H1 (cell line): ENCODE results near the gene CDPF1. TPM values are rescaled to one million over a fixed set of nuclear protein-coding genes. Genes with fewer than 3 reads are reported as not detected.

Experiments used
- CTCF ChIA-PET: fragments of 300-600 bp; sonication (Branson Sonifier 250); formaldehyde crosslinking; loops from one replicate; lab custom pipeline; 2021; ENCODE audit not compliant: partially characterized antibody; lab: Charles Lee
- POLR2A ChIA-PET: fragments of 300-600 bp; sonication (Branson Sonifier 250); formaldehyde crosslinking; loops from one replicate; lab custom pipeline; 2021; ENCODE audit warnings: inconsistent platforms; ENCODE audit not compliant: partially characterized antibody; lab: Charles Lee
- DNase-seq, 2 experiments: peaks; one replicate each; pipeline versions ENCODE4 v3.0.0 to v3.0.0-alpha.2; 2010 to 2022; ENCODE audit warnings: low spot score in 2 of 2, low read depth in 1 of 2, mixed read lengths in 1 of 2
- FAIRE-seq: peaks from 2 replicates; lab custom pipeline; 2011; peaks lifted over from hg19 to GRCh38; lab: Jason Lieb, UNC
- H2AFZ ChIP-seq: 2 replicates; pipeline ENCODE4 v1.8.1; 2012; ENCODE audit warnings: low read length, inconsistent platforms
- H2AK5ac ChIP-seq: 2 replicates; pipeline ENCODE4 v1.6.1; 2013; ENCODE audit warnings: low read depth, low read length
- H2BK120ac ChIP-seq: replicated peaks from 2 replicates; pipeline ENCODE3; 2013; ENCODE audit warnings: low read depth, low read length, inconsistent platforms
- H2BK12ac ChIP-seq: 2 replicates; pipeline ENCODE4 v1.6.1; 2013; ENCODE audit warnings: low read depth, low read length
- H2BK15ac ChIP-seq: 2 replicates; pipeline ENCODE4 v1.6.1; 2013; ENCODE audit warnings: low read length
- H2BK20ac ChIP-seq: 2 replicates; pipeline ENCODE4 v1.6.1; 2013; ENCODE audit warnings: low read length
- H2BK5ac ChIP-seq: 2 replicates; pipeline ENCODE4 v1.6.1; 2013; ENCODE audit warnings: low read depth, low read length
- H3K14ac ChIP-seq: 2 replicates; pipeline ENCODE4 v1.6.1; 2013; ENCODE audit warnings: inconsistent platforms; ENCODE audit not compliant: insufficient read length
- H3K18ac ChIP-seq: 2 replicates; pipeline ENCODE4 v1.6.1; 2013; ENCODE audit warnings: low read length; ENCODE audit errors: extremely low read depth
- H3K23ac ChIP-seq: 2 replicates; pipeline ENCODE4 v1.6.1; 2013; ENCODE audit warnings: inconsistent platforms; ENCODE audit not compliant: insufficient read length
- H3K23me2 ChIP-seq: 2 replicates; pipeline ENCODE4 v1.6.1; 2013; ENCODE audit warnings: low read depth, low read length
- H3K27ac ChIP-seq: 2 replicates; pipeline ENCODE4 v1.6.1; 2011; ENCODE audit warnings: low read depth, low read length, inconsistent platforms
- H3K27me3 ChIP-seq, 4 experiments: replicated peaks in 1 of 4; 1 replicate in 1 of 4; 2 replicates in 3 of 4; pipeline versions ENCODE4 v1.6.1 to v1.8.1; 2011 to 2013; ENCODE audit warnings: low read length in 3 of 4, mild to moderate bottlenecking in 3 of 4, inconsistent platforms in 2 of 4, mixed read lengths in 2 of 4, moderate library complexity in 1 of 4; ENCODE audit not compliant: control insufficient read depth in 3 of 4, insufficient read depth in 3 of 4; ENCODE audit errors: extremely low read depth in 1 of 4
- H3K36me3 ChIP-seq, 4 experiments: 2 replicates each; pipeline versions ENCODE4 v1.6.1 to v1.8.1; 2011 to 2013; ENCODE audit warnings: mild to moderate bottlenecking in 4 of 4, low read length in 3 of 4, moderate library complexity in 2 of 4, control low read depth in 1 of 4, inconsistent platforms in 1 of 4; ENCODE audit not compliant: insufficient read depth in 4 of 4, control insufficient read depth in 2 of 4
- H3K4ac ChIP-seq: replicated peaks from 2 replicates; pipeline ENCODE3; 2013; ENCODE audit warnings: low read length, low read depth, mixed read lengths, inconsistent platforms; ENCODE audit not compliant: insufficient read length
- H3K4me1 ChIP-seq, 4 experiments: replicated peaks in 1 of 4; 1 replicate in 1 of 4; 2 replicates in 3 of 4; pipeline versions ENCODE4 v1.6.1 to v1.8.1; 2011 to 2013; ENCODE audit warnings: low read length in 3 of 4, inconsistent platforms in 2 of 4, mixed read lengths in 1 of 4; ENCODE audit not compliant: insufficient read depth in 4 of 4, control insufficient read depth in 3 of 4
- H3K4me2 ChIP-seq, 2 experiments: 2 replicates each; pipeline versions ENCODE4 v1.6.1 to v1.8.1; 2011 to 2013; ENCODE audit warnings: low read depth in 2 of 2, low read length in 2 of 2, control low read depth in 1 of 2, inconsistent platforms in 1 of 2, mild to moderate bottlenecking in 1 of 2; ENCODE audit not compliant: insufficient read depth in 1 of 2
- H3K4me3 ChIP-seq, 4 experiments: fragments of 200-600, 300-600 bp in 1 of 4; sonication (generic), shearing (Covaris generic), sonication (Bioruptor Twin) in 1 of 4; 2 replicates each; pipeline versions ENCODE4 v1.5.1 to v1.8.1; 2011 to 2016; ENCODE audit warnings: low read length in 4 of 4, low read depth in 3 of 4, control low read depth in 2 of 4, inconsistent platforms in 2 of 4, mild to moderate bottlenecking in 2 of 4, mixed read lengths in 1 of 4, moderate library complexity in 1 of 4; ENCODE audit not compliant: insufficient read depth in 2 of 4; ENCODE audit errors: extremely low read depth in 1 of 4
- H3K56ac ChIP-seq: replicated peaks from 2 replicates; pipeline ENCODE3; 2013; ENCODE audit warnings: low read depth, mild to moderate bottlenecking, mixed read lengths, low read length, inconsistent platforms; ENCODE audit not compliant: insufficient read length
- H3K79me1 ChIP-seq: 2 replicates; pipeline ENCODE4 v1.6.1; 2013; ENCODE audit warnings: low read depth, low read length, control low read depth
- H3K79me2 ChIP-seq, 2 experiments: 2 replicates each; pipeline versions ENCODE4 v1.6.1 to v1.8.1; 2012 to 2013; ENCODE audit warnings: low read length in 2 of 2, mild to moderate bottlenecking in 2 of 2, inconsistent platforms in 1 of 2; ENCODE audit not compliant: insufficient read depth in 2 of 2, control insufficient read depth in 1 of 2
- H3K9ac ChIP-seq, 4 experiments: replicated peaks in 1 of 4; 1 replicate in 1 of 4; 2 replicates in 3 of 4; pipeline versions ENCODE4 v1.6.1 to v1.8.1; 2011 to 2013; ENCODE audit warnings: low read depth in 3 of 4, low read length in 3 of 4, control low read depth in 2 of 4, mild to moderate bottlenecking in 2 of 4, moderate library complexity in 2 of 4, inconsistent platforms in 1 of 4; ENCODE audit errors: extremely low read depth in 1 of 4
- H3K9me3 ChIP-seq, 2 experiments: 2 replicates each; pipeline versions ENCODE4 v1.6.1 to v1.8.1; 2012 to 2013; ENCODE audit warnings: mild to moderate bottlenecking in 2 of 2, moderate library complexity in 2 of 2, control low read depth in 1 of 2, inconsistent platforms in 1 of 2, low read depth in 1 of 2, low read length in 1 of 2, mixed read lengths in 1 of 2; ENCODE audit not compliant: insufficient read depth in 2 of 2
- H4K20me1 ChIP-seq, 2 experiments: replicated peaks in 1 of 2; 2 replicates each; pipeline versions ENCODE3 to v1.8.1; 2011 to 2013; ENCODE audit warnings: inconsistent platforms in 2 of 2, low read length in 2 of 2, mild to moderate bottlenecking in 1 of 2; ENCODE audit not compliant: insufficient read depth in 2 of 2, control insufficient read depth in 1 of 2
- H4K5ac ChIP-seq: 2 replicates; pipeline ENCODE4 v1.6.1; 2013; ENCODE audit warnings: low read length, low read depth, mixed read lengths, inconsistent platforms; ENCODE audit not compliant: insufficient read length
- H4K8ac ChIP-seq: 2 replicates; pipeline ENCODE4 v1.8.0; 2013; ENCODE audit warnings: mild to moderate bottlenecking, moderate library complexity, low read length, inconsistent platforms; ENCODE audit not compliant: insufficient read depth; ENCODE audit errors: extremely low read depth
- H4K91ac ChIP-seq: replicated peaks from 2 replicates; pipeline ENCODE3; 2013; ENCODE audit warnings: low read length, mixed read lengths, inconsistent platforms; ENCODE audit not compliant: insufficient read length
- BCL11A ChIP-seq, 2 experiments: IDR thresholded peaks; one replicate each; pipeline ENCODE4 v1.6.1; 2011; ENCODE audit warnings: low read depth in 2 of 2, low read length in 2 of 2, mild to moderate bottlenecking in 2 of 2
- CBX8 ChIP-seq: fragments of 300-800, 300-1000 bp; sonication (generic); IDR thresholded peaks from 2 replicates; pipeline ENCODE4 v1.7.1; 2016; ENCODE audit warnings: low read depth, low read length, borderline replicate concordance
- CREB1 ChIP-seq: IDR thresholded peaks from 2 replicates; pipeline ENCODE4 v1.6.1; 2012; ENCODE audit warnings: inconsistent platforms
- KDM1A ChIP-seq: fragments of 200-600, 300-600 bp; sonication (generic); IDR thresholded peaks from 2 replicates; pipeline ENCODE4 v1.7.1; 2016; ENCODE audit warnings: mild to moderate bottlenecking, low read length, borderline replicate concordance
- NANOG ChIP-seq: IDR thresholded peaks from 2 replicates; pipeline ENCODE4 v1.6.1; 2011; ENCODE audit warnings: low read length, low read depth, mild to moderate bottlenecking, inconsistent platforms; ENCODE audit not compliant: insufficient read depth, poor library complexity, severe bottlenecking
- RAD21 ChIP-seq, 2 experiments: IDR thresholded peaks in 1 of 2; conservative IDR thresholded peaks in 1 of 2; 2 replicates each; pipeline ENCODE4 v1.6.1; 2011; ENCODE audit warnings: low read depth in 2 of 2, low read length in 2 of 2, improper control_type of control experiment in 1 of 2, inconsistent platforms in 1 of 2, mild to moderate bottlenecking in 1 of 2, moderate library complexity in 1 of 2
- SAP30 ChIP-seq: fragments of 300-600 bp; sonication (generic); IDR thresholded peaks from 2 replicates; pipeline ENCODE4 v1.7.1; 2012; ENCODE audit warnings: low read length, moderate library complexity, mild to moderate bottlenecking, inconsistent platforms; ENCODE audit not compliant: insufficient read depth, insufficient replicate concordance
- SRF ChIP-seq: IDR thresholded peaks from 2 replicates; pipeline ENCODE4 v1.6.1; 2011; ENCODE audit warnings: mild to moderate bottlenecking, low read depth, low read length, moderate library complexity
- WGBS, 2 experiments: shearing (Covaris generic) in 1 of 2; methylation state at CpG; one replicate each; pipeline versions ENCODE4 v1.1.6 to v1.1.7; 2013 to 2015; ENCODE audit warnings: low lambda C conversion rate in 2 of 2, mixed read lengths in 2 of 2, inconsistent platforms in 1 of 2, low coverage in 1 of 2, missing lambda C conversion rate in 1 of 2; ENCODE audit not compliant: insufficient replicate concordance in 2 of 2, insufficient coverage in 1 of 2, insufficient read length in 1 of 2; ENCODE audit errors: extremely low coverage in 1 of 2, missing lambda C conversion rate in 1 of 2; 5-methylcytosine and 5-hydroxymethylcytosine counted together
- polyA plus RNA-seq, 7 experiments: library from polyadenylated mRNA; depleted of rRNA in 3 of 7; stranded (reverse) in 5 of 7; unstranded in 2 of 7; fragments of >200 nt in 5 of 7; fragments of 200-250 nt in 2 of 7; gene quantifications; 1 replicate in 5 of 7; 2 replicates in 1 of 7; 4 replicates in 1 of 7; pipeline versions ENCODE4 v1.2.1 to v1.2.3, GENCODE V29; 2011 to 2013; ENCODE audit warnings: missing spikeins in 2 of 7, mixed read lengths in 2 of 7
- total RNA-seq: library from RNA; stranded (reverse); fragmentation: NEBNext Ultra II Directional; extraction: Animal tissue kit (Norgen Biotek cat#: 25700); gene quantifications from 2 replicates; pipeline ENCODE4 v1.2.1, GENCODE V29; 2021
- TF ChIP-seq, protein P1 (sequence below): IDR thresholded peaks from 2 replicates; pipeline ENCODE4 v1.6.1; 2012; ENCODE audit warnings: inconsistent platforms

CDPF1 gene
- total and polyA plus RNA-seq, 2 of the 8 experiments (the other 6 are each of a cell fraction or from before 2014, with no cell fraction given): 9.7 to 13.7 TPM

DNA sequence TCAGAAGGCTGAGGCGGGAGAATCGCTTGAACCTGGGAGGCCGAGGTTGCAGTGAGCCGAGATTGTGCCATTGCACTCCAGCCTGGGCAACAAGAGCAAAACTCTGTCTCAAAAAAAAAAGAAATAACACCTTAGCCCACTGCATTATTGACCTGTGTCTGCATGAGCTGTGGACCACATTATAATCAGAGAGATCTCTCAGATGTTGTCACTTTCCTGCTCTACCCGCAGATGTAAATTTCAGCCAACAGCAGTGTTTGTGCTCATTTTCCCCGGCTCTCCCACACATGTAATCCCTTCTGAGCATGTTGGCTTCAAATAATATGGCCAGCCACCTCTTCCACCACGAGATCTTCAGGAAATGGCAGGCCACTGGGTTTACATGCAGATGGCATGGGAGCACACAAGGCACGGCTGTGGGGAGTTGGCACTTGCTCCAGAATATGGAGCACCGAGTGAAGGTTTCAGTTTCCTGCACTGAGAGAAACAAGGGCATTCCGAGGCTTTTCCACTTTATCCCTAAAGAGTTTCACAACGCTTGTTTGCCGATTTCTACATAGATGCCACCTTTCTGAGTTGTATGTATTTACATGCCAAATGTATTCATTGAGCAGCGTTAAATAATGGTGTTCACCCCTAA lies 19.7 kb downstream of the CDPF1 start:
- Histone ChIP-seq H2AK5ac (no peak overlapping the region), H4K91ac (no peak overlapping the region), H4K8ac (0 out of 2 replicates have a peak overlapping the region, but pooled peaks have one; percentile 25), H2BK20ac (no peak overlapping the region), H4K5ac (no peak overlapping the region), H2BK5ac (no peak overlapping the region), H3K36me3 (no peaks in the 10 kb centered on the region), H3K4ac (no peak overlapping the region), H2BK120ac (no peak overlapping the region), H3K4me2 (no peak overlapping the region), H3K4me3 (no peak overlapping the region), H4K20me1 (peaks cover 0 to 8% of the 10 kb centered on the region in 2 experiments), H3K9me3 (no peaks in the 10 kb centered on the region), H3K4me1 (no peaks in the 10 kb centered on the region; a peak in 1 of 7 replicates), H3K23ac (no peak overlapping the region), H3K14ac (no peak overlapping the region), H3K27ac (no peak overlapping the region), H3K79me1 (no peaks in the 10 kb centered on the region), H3K18ac (no peak overlapping the region), H2AFZ (no peak overlapping the region), H3K56ac (no peak overlapping the region), H3K23me2 (no peaks in the 10 kb centered on the region), H2BK15ac (no peak overlapping the region), H3K27me3 (no peaks in the 10 kb centered on the region), H3K79me2 (no peaks in the 10 kb centered on the region), H2BK12ac (no peak overlapping the region), H3K9ac (no peak overlapping the region)
- ChIA-PET CTCF (no interaction called here), POLR2A (no interaction called here)
- FAIRE-seq (no peak), DNase-seq (no peak)
- WGBS, 2 experiments: 92% methylated on average over 13 of the region's 13 CpGs; no CpG with 5 or more reads in 1 of the 2 experiments
- TF ChIP-seq, protein P1, sequence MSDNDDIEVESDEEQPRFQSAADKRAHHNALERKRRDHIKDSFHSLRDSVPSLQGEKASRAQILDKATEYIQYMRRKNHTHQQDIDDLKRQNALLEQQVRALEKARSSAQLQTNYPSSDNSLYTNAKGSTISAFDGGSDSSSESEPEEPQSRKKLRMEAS: no peak
- TF ChIP-seq RAD21 (IDR thresholded peaks at IDR 0.05 in 1 of 2, conservative IDR thresholded peaks at IDR 0.05 in 1 of 2; ENCODE audit: low read depth in 2 of 2, low read length in 2 of 2): no peak
- TF ChIP-seq KDM1A: no peak
- no peak for TF ChIP-seq NANOG
- no peak for TF ChIP-seq SRF
- no peak for TF ChIP-seq SAP30
- no peak for TF ChIP-seq CREB1
- no peak for TF ChIP-seq CBX8
- TF ChIP-seq BCL11A (IDR thresholded peaks at IDR 0.05; ENCODE audit: low read depth in 2 of 2, low read length in 2 of 2): no peak
